Stimulated activated effector memory CD8-positive, alpha-beta T cell treated with anti-CD3 and anti-CD28 coated beads, Interleukin-12 subunit alpha, Interleukin-12 subunit beta, amount 100 ng/mL, for 72 hours (primary cell): ENCODE data around the gene SH3BP2.

Source experiments
- ATAC-seq: fragments of 150-1000 bp; cut with Tn5 transposase; 2 replicates; pipeline ENCODE4 v1.10.0; 2021
- DNase-seq, 2 donors: peaks; one replicate each; pipeline ENCODE4 v3.0.0; 2021 to 2022; ENCODE audit warnings: low spot score in 2 of 2
- H3K27ac Mint-ChIP-seq: one replicate; pipeline ENCODE4 v1.8.0; 2022; ENCODE audit warnings: mild to moderate bottlenecking, mixed read lengths
- H3K36me3 Mint-ChIP-seq: one replicate; pipeline ENCODE4 v1.8.0; 2022; ENCODE audit warnings: mild to moderate bottlenecking, mixed read lengths
- H3K4me1 Mint-ChIP-seq: one replicate; pipeline ENCODE4 v1.8.0; 2022; ENCODE audit warnings: mixed read lengths
- H3K4me3 Mint-ChIP-seq: one replicate; pipeline ENCODE4 v1.8.0; 2022; ENCODE audit warnings: mild to moderate bottlenecking, mixed read lengths
- H3K9me3 Mint-ChIP-seq: one replicate; pipeline ENCODE4 v1.8.0; 2022; ENCODE audit warnings: mixed read lengths

SH3BP2 gene

DNA sequence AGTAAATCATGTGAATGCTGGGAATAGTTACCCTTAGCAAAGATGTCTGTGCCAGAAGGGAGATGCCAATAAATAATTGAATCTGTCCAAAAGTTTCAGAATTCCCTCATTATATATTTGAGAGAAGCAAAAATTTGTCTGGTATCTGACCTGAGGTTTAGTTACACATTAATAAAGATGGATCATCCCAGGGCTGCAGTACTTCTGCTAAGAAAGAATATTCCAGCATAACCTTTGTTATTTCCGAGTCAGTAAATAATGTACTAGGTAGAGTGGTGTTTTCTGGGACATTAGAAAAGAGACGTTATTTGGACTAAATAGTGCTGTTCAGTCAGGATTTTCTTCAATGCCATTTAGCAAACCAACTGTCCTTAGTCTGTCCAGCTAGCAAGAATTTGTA lies 77.2 kb downstream of the SH3BP2 start:
- no peak for DNase-seq
- no peak overlapping the region for H3K4me3 Mint-ChIP-seq
- H3K27ac Mint-ChIP-seq: peak overlapping the region; percentile 46
- no peak for ATAC-seq
- peaks cover 62% of the 10 kb centered on the region for H3K4me1 Mint-ChIP-seq
- H3K9me3 Mint-ChIP-seq: no peaks in the 10 kb centered on the region
- peaks cover 21% of the 10 kb centered on the region for H3K36me3 Mint-ChIP-seq

DNA sequence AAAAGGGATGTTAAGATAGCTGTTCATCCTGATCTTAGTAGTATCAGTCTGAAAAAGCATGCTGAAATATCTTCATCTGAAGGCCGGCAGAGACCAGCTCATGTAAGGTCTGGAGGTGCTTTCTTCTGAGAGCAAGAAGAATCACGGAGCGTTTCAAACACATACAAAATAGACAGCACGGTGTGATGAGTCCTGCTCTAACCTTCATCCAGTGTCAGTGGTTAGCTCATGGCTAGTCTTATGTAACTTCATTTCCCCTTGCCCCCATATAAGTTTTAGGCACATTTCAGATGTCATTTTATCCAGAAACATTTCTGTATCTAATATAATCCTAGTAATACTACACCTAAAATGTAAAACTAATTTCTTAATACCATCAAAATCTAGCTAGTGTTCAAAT lies 78.6 kb downstream of the SH3BP2 start:
- Mint-ChIP-seq H3K27ac (peak overlapping the region; percentile 20), H3K4me1 (peaks cover 54% of the 10 kb centered on the region), H3K4me3 (no peak overlapping the region), H3K36me3 (peaks cover 34% of the 10 kb centered on the region), H3K9me3 (no peaks in the 10 kb centered on the region)
- DNase-seq (no peak), ATAC-seq (no peak)

DNA sequence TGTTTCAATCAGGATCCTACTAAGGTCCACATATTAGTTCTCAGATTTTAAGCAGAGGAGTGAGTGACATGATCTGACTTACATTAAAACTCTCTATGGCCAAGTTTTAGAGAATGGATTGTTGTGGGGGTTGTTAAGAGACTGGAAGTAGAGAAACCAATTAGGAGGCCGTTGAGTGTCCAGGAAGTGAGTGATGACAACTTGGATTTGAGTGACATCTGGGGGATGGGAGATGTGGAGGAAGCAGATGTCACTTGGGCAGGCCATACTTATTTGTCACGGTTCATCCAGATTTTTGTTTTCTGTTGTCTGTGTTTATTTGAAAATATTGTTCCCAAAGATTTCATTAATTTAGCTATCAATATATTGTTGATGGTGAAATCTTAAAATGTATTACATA lies 79.0 kb downstream of the SH3BP2 start:
- DNase-seq (no peak), ATAC-seq (peak; percentile 63)
- Mint-ChIP-seq H3K27ac (peak overlapping the region; percentile 20), H3K36me3 (peaks cover 35% of the 10 kb centered on the region), H3K4me1 (peaks cover 50% of the 10 kb centered on the region), H3K4me3 (no peak overlapping the region), H3K9me3 (no peaks in the 10 kb centered on the region)

DNA sequence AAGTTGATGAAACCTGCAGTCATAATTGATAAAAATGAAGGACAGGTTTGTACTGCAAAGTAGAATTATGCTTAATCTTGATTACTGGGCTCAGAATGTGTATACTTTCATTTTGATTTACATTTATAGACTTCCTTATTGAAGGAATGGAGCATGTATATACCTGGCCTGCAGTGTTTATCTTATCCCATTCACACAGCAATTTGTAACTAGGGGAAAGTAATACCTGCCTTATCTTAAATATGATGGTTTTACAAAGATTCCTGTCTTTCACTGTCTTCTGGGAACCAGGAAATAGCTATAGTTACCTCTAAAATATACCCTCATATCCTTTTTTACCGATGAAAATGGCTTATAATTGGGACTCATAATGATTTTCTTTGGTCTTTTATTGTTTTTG lies 80.4 kb downstream of the SH3BP2 start:
- ATAC-seq (no peak), DNase-seq (no peak)
- H3K9me3 Mint-ChIP-seq: no peaks in the 10 kb centered on the region
- peaks cover 37% of the 10 kb centered on the region for H3K36me3 Mint-ChIP-seq
- peaks cover 51% of the 10 kb centered on the region for H3K4me1 Mint-ChIP-seq
- H3K4me3 Mint-ChIP-seq: no peak overlapping the region
- peak overlapping the region; percentile 34 for H3K27ac Mint-ChIP-seq

DNA sequence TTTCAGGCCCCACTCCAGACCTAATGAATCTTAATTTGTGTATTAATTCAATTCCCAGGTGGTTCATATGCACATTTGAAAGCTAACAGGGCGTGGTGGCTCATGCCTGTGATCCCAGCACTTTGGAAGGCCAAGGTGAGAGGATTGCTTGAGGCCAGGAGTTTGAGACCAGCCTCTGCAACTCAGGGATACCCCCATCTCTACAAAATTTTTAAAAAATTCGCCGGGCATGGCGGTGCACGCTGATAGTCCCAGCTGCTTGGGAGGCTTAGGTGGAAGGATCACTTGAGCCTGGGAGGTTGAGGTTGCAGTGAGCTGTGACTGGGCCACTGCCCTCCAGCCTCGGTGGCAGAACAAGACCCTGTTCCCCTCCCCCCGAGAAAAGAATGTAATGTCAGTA lies 82.0 kb downstream of the SH3BP2 start:
- no peak for DNase-seq
- Mint-ChIP-seq H3K27ac (peak overlapping the region; percentile 29), H3K4me3 (no peak overlapping the region), H3K36me3 (peaks cover 47% of the 10 kb centered on the region), H3K4me1 (peaks cover 43% of the 10 kb centered on the region), H3K9me3 (no peaks in the 10 kb centered on the region)
- ATAC-seq: no peak

GRCh38 chr4:2875556-2875955 lies 82.7 kb downstream of the SH3BP2 start:
- no peak for DNase-seq
- Mint-ChIP-seq H3K9me3 (no peaks in the 10 kb centered on the region), H3K4me1 (peaks cover 37% of the 10 kb centered on the region), H3K4me3 (no peak overlapping the region), H3K36me3 (peaks cover 54% of the 10 kb centered on the region), H3K27ac (peak overlapping the region; percentile 29)
- ATAC-seq: peak; percentile 63

GRCh38 chr4:2878346-2878745 lies 85.5 kb downstream of the SH3BP2 start:
- H3K4me1 Mint-ChIP-seq: peaks cover 22% of the 10 kb centered on the region
- H3K9me3 Mint-ChIP-seq: no peaks in the 10 kb centered on the region
- DNase-seq: no peak
- no peak for ATAC-seq
- no peak overlapping the region for H3K4me3 Mint-ChIP-seq
- H3K27ac Mint-ChIP-seq: peak overlapping the region; percentile 78
- peaks cover 82% of the 10 kb centered on the region for H3K36me3 Mint-ChIP-seq

DNA sequence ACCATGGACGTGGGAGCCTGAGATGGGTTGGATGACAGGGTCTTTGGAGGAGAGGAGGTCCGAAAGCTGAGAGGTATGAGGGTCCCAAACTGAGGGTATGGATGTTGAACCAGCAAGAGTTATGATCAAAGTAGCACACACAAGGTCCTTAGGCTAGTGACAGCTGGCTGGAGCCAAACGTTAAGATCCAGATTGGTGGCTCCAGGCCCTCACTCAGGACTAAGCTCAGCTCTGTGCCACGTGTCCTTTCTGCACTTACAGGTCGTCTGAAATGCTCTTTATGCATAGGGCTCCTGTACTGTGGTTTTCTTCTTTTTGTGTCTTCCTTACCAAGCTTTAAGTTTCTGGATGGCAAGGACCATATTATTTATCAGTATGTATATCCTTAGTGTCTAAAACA lies 86.1 kb downstream of the SH3BP2 start:
- peaks cover 22% of the 10 kb centered on the region for H3K4me1 Mint-ChIP-seq
- H3K9me3 Mint-ChIP-seq: no peaks in the 10 kb centered on the region
- no peak overlapping the region for H3K4me3 Mint-ChIP-seq
- peaks cover 89% of the 10 kb centered on the region for H3K36me3 Mint-ChIP-seq
- DNase-seq (no peak), ATAC-seq (no peak)
- H3K27ac Mint-ChIP-seq: peak overlapping the region; percentile 78

DNA sequence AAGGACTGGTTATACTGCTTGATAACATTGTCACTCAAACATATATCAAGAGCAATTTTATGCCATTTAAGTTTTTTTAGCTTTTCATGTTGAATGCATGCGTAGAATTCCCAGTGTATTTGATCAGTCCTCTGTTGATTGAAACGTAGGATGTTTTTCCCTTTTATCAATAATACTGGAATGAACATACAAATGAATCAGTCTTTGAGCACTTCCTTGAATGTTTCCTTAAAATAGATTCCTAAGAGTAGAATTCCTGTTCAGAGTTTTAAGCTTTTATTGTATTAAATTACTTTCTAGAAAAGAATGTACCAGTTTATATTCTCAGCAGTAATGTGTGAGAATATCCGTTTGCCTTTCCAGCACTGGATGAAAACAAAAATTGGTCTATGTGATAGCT lies 88.5 kb downstream of the SH3BP2 start:
- H3K27ac Mint-ChIP-seq: no peak overlapping the region
- H3K9me3 Mint-ChIP-seq: no peaks in the 10 kb centered on the region
- no peak for ATAC-seq
- H3K4me1 Mint-ChIP-seq: peaks cover 27% of the 10 kb centered on the region
- no peak for DNase-seq
- peaks cover 100% of the 10 kb centered on the region for H3K36me3 Mint-ChIP-seq
- H3K4me3 Mint-ChIP-seq: no peak overlapping the region

DNA sequence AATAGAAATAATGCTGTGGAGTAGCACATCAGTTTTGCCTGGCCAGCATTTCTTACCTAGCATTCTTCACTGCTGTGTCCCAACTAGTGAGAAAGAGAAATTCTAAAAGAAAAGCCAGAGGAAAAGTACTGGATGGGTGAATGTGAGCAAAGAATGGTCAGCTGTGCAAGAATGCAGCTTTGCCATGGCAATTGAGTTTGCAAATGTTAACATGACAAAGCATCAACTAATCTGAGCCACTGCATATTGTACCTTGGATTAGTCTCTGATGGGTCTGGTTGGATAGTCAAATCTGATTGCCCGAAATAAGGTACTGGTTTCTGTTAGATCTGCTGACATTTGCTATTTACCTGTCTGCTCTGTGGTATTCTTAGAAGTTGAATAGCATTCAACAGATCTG lies 89.5 kb downstream of the SH3BP2 start:
- Mint-ChIP-seq H3K4me3 (no peak overlapping the region), H3K36me3 (peaks cover 100% of the 10 kb centered on the region), H3K27ac (no peak overlapping the region), H3K9me3 (no peaks in the 10 kb centered on the region), H3K4me1 (peaks cover 27% of the 10 kb centered on the region)
- DNase-seq (no peak), ATAC-seq (no peak)

- DNase-seq (no peak), ATAC-seq (no peak)
- Mint-ChIP-seq H3K9me3 (no peaks in the 10 kb centered on the region), H3K36me3 (peaks cover 90% of the 10 kb centered on the region), H3K4me1 (peaks cover 12% of the 10 kb centered on the region), H3K4me3 (no peak overlapping the region), H3K27ac (peak overlapping the region; percentile 26)
Measured at GRCh38 chr4:2886161-2886560, 93.3 kb downstream of the SH3BP2 start.

DNA sequence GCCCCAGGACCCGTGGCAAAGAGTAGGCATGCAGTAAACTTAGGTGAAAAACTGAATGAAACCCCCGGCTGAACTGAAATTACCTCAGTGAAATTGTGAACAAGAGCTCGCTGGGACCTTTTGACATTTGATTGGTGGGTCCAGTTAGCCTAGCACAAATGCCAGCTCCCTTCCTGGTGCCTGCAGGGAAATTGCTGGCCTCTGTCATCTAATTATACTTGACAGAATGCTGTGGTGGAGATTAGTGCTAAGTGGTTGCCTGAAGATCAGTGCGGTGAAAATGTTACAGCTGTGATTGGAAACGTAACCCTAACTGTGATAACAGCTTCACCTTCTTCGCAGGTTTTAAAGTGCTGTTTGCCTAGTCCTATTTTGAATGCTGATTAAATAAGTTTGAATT lies 93.7 kb downstream of the SH3BP2 start:
- no peak for DNase-seq
- no peak overlapping the region for H3K4me3 Mint-ChIP-seq
- H3K27ac Mint-ChIP-seq: peak overlapping the region; percentile 42
- H3K9me3 Mint-ChIP-seq: no peaks in the 10 kb centered on the region
- no peak for ATAC-seq
- peaks cover 90% of the 10 kb centered on the region for H3K36me3 Mint-ChIP-seq
- peaks cover 12% of the 10 kb centered on the region for H3K4me1 Mint-ChIP-seq

- no peak for ATAC-seq
- Mint-ChIP-seq H3K4me1 (peaks cover 12% of the 10 kb centered on the region), H3K9me3 (no peaks in the 10 kb centered on the region), H3K36me3 (peaks cover 90% of the 10 kb centered on the region), H3K27ac (peak overlapping the region; percentile 42), H3K4me3 (no peak overlapping the region)
- DNase-seq: no peak
Measured at GRCh38 chr4:2887343-2887742, 94.5 kb downstream of the SH3BP2 start.

DNA sequence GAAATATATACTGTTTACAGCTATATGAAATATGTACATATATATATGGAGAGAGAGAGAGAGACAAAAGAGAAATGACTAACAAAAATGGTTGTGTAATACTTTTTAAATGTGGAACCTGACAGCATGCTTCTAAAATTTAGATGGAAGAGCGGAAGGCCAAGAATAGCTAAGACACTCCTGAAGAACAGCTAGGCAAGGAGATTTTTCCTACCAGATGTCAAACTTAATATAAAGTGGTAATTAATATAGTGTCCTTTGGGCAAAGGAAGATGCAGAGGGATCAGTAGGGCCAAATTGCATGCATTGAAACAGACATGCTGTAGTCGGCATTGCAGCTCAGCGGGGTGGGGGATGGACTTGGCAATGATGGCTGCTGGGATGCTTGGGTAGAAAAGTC lies 96.0 kb downstream of the SH3BP2 start:
- H3K4me1 Mint-ChIP-seq: peaks cover 12% of the 10 kb centered on the region
- peaks cover 90% of the 10 kb centered on the region for H3K36me3 Mint-ChIP-seq
- ATAC-seq: no peak
- DNase-seq: no peak
- H3K27ac Mint-ChIP-seq: no peak overlapping the region
- no peak overlapping the region for H3K4me3 Mint-ChIP-seq
- H3K9me3 Mint-ChIP-seq: no peaks in the 10 kb centered on the region
